HG03135 (cell line): ENCODE data around the gene AQR.
"Not testable (repeated sequence)": the region's sequence is repeated elsewhere in the genome, so short reads cannot be mapped to it uniquely, and the experiment has no call there.

ENCODE experiments used
- ATAC-seq: cut with Tn5 transposase; IDR thresholded peaks from one replicate; pipeline ENCODE4 v1.9.1; 2021; ENCODE audit warnings: mild to moderate bottlenecking, moderate library complexity; ENCODE audit not compliant: unreplicated experiment

The AQR gene

GRCh38 chr15:34820110-34820509 is 149.4 kb downstream of the AQR start:
- no peak for ATAC-seq

GRCh38 chr15:34818526-34818925 is 151.0 kb downstream of the AQR start:
- no peak for ATAC-seq

- ATAC-seq: no peak
These were observed 153.7 kb downstream of the AQR start for GRCh38 chr15:34815836-34816235.

GRCh38 chr15:34813446-34814190 is 155.9 kb downstream of the AQR start:
- no peak for ATAC-seq

GRCh38 chr15:34812868-34813365 is 156.6 kb downstream of the AQR start:
- ATAC-seq: not testable (repeated sequence)

GRCh38 chr15:34812369-34812768 is 157.2 kb downstream of the AQR start:
- ATAC-seq: no peak

- ATAC-seq: no peak
These were observed 159.0 kb downstream of the AQR start for GRCh38 chr15:34810443-34811129.

GRCh38 chr15:34809186-34809585 is 160.4 kb downstream of the AQR start:
- ATAC-seq: no peak

GRCh38 chr15:34808016-34808415 is 161.5 kb downstream of the AQR start:
- ATAC-seq: no peak

GRCh38 chr15:34807241-34807640 is 162.3 kb downstream of the AQR start:
- not testable (repeated sequence) for ATAC-seq

GRCh38 chr15:34804776-34805175 is 164.8 kb downstream of the AQR start:
- no peak for ATAC-seq

GRCh38 chr15:34804113-34804512 is 165.4 kb downstream of the AQR start:
- no peak for ATAC-seq

GRCh38 chr15:34802803-34803750 is 166.5 kb downstream of the AQR start:
- ATAC-seq: no peak

GRCh38 chr15:34802371-34802770 is 167.2 kb downstream of the AQR start:
- ATAC-seq: no peak
